BJ (cell line): ENCODE results near the gene NCAN. TPM values are rescaled to one million over a fixed set of nuclear protein-coding genes. Genes with fewer than 3 reads are reported as not detected.

Source experiments
- CTCF ChIA-PET: fragments of 350-600 bp; formaldehyde crosslinking; extraction: SDS; loops from one replicate; lab custom pipeline; 2021; ENCODE audit warnings: antibody characterized with exemption, inconsistent platforms; lab: Yijun Ruan, JAX
- POLR2A ChIA-PET: fragments of 300-600 bp; sonication (Branson Sonifier 250); formaldehyde crosslinking; extraction: SDS; loops from one replicate; lab custom pipeline; 2021; ENCODE audit warnings: antibody characterized with exemption; lab: Charles Lee
- DNase-seq: peaks from one replicate; pipeline ENCODE4 v3.0.0-alpha.2; 2011; ENCODE audit warnings: low read depth
- H3K27me3 ChIP-seq: 2 replicates; pipeline ENCODE4 v1.6.0; 2011; ENCODE audit warnings: low read length; ENCODE audit not compliant: control insufficient read depth, insufficient read depth
- H3K36me3 ChIP-seq: 2 replicates; pipeline ENCODE4 v1.5.1; 2011; ENCODE audit warnings: low read length; ENCODE audit not compliant: control insufficient read depth, insufficient read depth
- H3K4me3 ChIP-seq: 2 replicates; pipeline ENCODE4 v1.5.1; 2011; ENCODE audit warnings: low read depth, mild to moderate bottlenecking, control low read depth, low read length
- polyA plus RNA-seq: library from polyadenylated mRNA; depleted of rRNA; stranded (reverse); fragments of >200 nt; gene quantifications from 2 replicates; pipeline ENCODE4 v1.2.3, GENCODE V29; 2011
- TF ChIP-seq, protein P1 (sequence below): IDR thresholded peaks from 2 replicates; pipeline ENCODE4 v1.5.1; 2011; ENCODE audit warnings: low read depth, mild to moderate bottlenecking, control low read depth, inconsistent platforms, low read length, moderate library complexity; ENCODE audit not compliant: insufficient read depth

Gene NCAN
- polyA plus RNA-seq, 1 experiment = not detected

DNA sequence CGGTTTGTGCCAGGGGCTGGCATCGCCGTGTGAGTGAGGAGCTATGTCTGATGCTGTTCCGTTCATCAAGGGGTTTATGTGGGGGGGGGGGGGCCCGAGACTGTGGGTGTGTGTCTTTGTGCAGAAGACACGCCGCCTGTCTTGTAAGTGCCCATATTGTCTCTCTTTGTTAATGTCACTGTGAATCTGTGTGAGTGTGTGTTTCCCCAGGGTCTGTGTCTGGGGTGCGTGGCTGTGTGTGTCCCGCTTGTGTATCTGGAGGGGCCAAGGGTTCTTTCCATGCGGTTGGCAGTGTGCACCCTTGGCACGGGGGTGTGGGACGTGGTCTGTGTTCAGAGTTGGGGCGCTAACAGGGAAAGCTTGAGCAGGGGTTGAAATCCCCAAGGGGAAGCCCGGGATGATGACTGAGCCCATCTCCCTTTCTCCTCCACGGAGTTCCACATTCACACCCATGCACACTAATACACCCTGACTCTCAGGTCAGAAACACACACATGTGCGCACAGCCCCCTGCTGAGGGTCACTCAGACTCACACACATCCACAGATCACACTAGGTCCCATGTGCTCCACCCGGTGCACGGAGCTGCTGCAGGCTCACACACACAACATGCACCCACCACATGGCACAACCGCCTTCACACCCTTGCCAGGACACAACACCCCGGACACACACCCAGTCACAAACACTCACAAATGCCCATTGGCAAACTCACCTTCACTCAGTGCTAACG is 1.8 kb downstream of the NCAN start:
- CTCF ChIA-PET = interaction anchor here (0.7 to 2.9 kb wide), 2 partner anchors 11 to 21 kb away, joined by 3 to 12 read pairs; no protein-coding TSS in a partner anchor
- POLR2A ChIA-PET = no interaction called here
- Histone ChIP-seq H3K4me3 (no peak overlapping the region), H3K36me3 (no peaks in the 10 kb centered on the region), H3K27me3 (peaks cover 12% of the 10 kb centered on the region)
- DNase-seq = no peak
- TF ChIP-seq, protein P1, sequence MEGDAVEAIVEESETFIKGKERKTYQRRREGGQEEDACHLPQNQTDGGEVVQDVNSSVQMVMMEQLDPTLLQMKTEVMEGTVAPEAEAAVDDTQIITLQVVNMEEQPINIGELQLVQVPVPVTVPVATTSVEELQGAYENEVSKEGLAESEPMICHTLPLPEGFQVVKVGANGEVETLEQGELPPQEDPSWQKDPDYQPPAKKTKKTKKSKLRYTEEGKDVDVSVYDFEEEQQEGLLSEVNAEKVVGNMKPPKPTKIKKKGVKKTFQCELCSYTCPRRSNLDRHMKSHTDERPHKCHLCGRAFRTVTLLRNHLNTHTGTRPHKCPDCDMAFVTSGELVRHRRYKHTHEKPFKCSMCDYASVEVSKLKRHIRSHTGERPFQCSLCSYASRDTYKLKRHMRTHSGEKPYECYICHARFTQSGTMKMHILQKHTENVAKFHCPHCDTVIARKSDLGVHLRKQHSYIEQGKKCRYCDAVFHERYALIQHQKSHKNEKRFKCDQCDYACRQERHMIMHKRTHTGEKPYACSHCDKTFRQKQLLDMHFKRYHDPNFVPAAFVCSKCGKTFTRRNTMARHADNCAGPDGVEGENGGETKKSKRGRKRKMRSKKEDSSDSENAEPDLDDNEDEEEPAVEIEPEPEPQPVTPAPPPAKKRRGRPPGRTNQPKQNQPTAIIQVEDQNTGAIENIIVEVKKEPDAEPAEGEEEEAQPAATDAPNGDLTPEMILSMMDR = no peak

DNA sequence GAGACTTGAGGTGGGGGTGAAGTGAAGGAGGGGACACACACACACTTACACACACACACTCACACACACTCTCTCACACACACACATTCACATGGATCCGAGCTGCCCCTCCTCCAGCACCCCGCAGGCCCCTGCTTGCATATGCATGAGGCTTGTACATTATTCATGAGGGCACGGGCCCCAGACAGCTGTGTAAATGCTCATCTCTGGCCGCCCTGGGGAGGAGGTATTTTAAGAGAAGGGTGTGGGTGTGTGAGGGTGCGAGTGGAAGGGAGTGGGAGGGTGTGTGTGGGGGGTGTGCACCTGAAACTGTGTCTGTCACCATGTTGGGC is 2.4 kb downstream of the NCAN start:
- CTCF ChIA-PET = interaction anchor here (0.7 to 2.9 kb wide), 2 partner anchors 11 to 20 kb away, joined by 3 to 12 read pairs; no protein-coding TSS in a partner anchor
- no peak overlapping the region for H3K4me3 ChIP-seq
- no peak for DNase-seq
- POLR2A ChIA-PET = no interaction called here
- H3K27me3 ChIP-seq = peaks cover 12% of the 10 kb centered on the region
- H3K36me3 ChIP-seq = no peaks in the 10 kb centered on the region
- TF ChIP-seq, protein P1 = no peak

DNA sequence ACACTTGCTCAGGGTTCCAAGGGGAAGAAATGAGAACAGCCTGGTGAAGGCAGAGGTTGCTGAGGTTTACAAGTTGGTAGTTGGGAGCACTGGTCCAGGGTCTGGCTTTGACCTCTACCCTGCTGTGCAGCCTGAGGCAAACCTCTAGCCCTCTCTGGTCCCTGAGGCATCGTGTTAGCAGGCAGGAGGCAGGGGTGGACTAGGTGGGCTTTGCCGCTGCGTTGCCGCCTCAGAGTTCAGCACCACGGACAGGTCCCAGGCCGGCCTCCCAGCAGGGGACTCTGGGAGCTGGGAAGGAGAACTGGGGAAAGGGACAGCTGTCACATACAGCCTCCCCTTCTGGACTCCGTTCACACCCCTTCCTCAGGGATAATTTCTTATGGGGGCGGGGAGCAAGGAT is 3.1 kb downstream of the NCAN start:
- TF ChIP-seq, protein P1 = no peak
- ChIA-PET POLR2A (interaction anchor here (0.5 kb wide), 1 partner anchor 46 kb away, joined by 4 read pairs; no protein-coding TSS in a partner anchor), CTCF (interaction anchor here (0.5 to 2.9 kb wide), 3 partner anchors 10 to 74 kb away, joined by 3 to 12 read pairs (median 4); no protein-coding TSS in a partner anchor)

DNA sequence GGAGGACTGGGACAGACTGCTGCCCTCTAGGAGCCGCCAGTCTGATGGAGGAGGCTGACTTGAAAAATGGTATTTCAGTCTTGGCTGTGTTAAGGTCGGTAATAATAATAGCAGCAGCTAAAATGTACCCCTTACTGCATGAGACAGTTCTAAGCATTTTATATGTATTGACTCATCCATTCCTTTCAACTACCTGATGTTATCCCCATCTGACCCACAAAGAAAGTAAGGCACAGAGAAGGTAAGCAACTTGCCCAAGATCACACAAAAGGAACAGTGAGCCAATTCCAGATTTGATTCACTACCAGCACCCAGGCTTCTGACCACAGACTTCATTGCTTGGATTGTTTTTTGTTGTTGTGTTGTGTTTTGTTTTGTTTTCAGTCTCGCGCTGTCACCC is 4.0 kb downstream of the NCAN start:
- POLR2A ChIA-PET = no interaction called here
- TF ChIP-seq, protein P1 = no peak

More for the DNA sequence above, 3.1 kb downstream of the NCAN start:
- H3K36me3 ChIP-seq = no peaks in the 10 kb centered on the region
- H3K4me3 ChIP-seq = no peak overlapping the region
- DNase-seq = no peak
- peaks cover 12% of the 10 kb centered on the region for H3K27me3 ChIP-seq

DNA sequence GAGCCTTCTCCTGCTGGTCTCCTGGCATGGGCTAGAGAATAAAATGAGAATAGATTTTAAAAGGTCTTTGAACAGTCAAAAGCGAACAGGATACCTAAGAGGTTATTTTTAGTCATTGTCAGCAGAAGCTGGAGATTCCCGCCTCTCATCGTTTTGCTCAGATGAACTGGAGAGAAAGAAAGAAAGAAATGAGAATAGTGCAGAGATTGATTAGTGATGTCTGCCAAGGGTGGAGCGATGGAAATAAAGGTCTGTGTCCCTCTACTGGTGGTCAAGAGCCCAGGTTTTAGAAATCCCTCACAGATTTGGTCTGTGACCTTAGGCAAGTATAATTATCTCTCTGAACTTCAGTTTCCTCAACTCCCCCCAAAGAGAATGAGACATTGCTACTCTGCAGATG is 5.3 kb downstream of the NCAN start:
- CTCF ChIA-PET = no interaction called here
- no peak for DNase-seq
- POLR2A ChIA-PET = no interaction called here
- TF ChIP-seq, protein P1 = no peak
- Histone ChIP-seq H3K27me3 (peaks cover 7% of the 10 kb centered on the region), H3K4me3 (no peak overlapping the region), H3K36me3 (no peaks in the 10 kb centered on the region)

More for the DNA sequence above, 4.0 kb downstream of the NCAN start:
- Histone ChIP-seq H3K4me3 (no peak overlapping the region), H3K36me3 (no peaks in the 10 kb centered on the region), H3K27me3 (peaks cover 12% of the 10 kb centered on the region)
- CTCF ChIA-PET = interaction anchor here (1.6 to 2.9 kb wide), 2 partner anchors 9 to 16 kb away, joined by 3 to 12 read pairs; no protein-coding TSS in a partner anchor
- DNase-seq = no peak
